C4-2B (cell line): ENCODE measurements around the gene OSBP.

Experiments
- H3K27ac ChIP-seq: fragments of 450-650 bp; 2 replicates; pipeline ENCODE4 v1.5.1; 2017
- CTCF ChIP-seq: fragments of 450-650 bp; conservative IDR thresholded peaks from 2 replicates; pipeline ENCODE4 v1.5.1; 2017; ENCODE audit warnings: mild to moderate bottlenecking
- ZFX ChIP-seq: fragments of 450-650 bp; IDR thresholded peaks from 2 replicates; pipeline ENCODE4 v1.6.1; 2017

OSBP gene

GRCh38 chr11:59602432-59602831 lies 13.1 kb downstream of the OSBP start:
- TF ChIP-seq CTCF: no peak
- no peak for TF ChIP-seq ZFX

GRCh38 chr11:59601788-59602187 lies 13.8 kb downstream of the OSBP start:
- no peak overlapping the region for H3K27ac ChIP-seq
- TF ChIP-seq CTCF (no peak), ZFX (no peak)

More at GRCh38 chr11:59602432-59602831, 13.1 kb downstream of the OSBP start:
- H3K27ac ChIP-seq: no peak overlapping the region

DNA sequence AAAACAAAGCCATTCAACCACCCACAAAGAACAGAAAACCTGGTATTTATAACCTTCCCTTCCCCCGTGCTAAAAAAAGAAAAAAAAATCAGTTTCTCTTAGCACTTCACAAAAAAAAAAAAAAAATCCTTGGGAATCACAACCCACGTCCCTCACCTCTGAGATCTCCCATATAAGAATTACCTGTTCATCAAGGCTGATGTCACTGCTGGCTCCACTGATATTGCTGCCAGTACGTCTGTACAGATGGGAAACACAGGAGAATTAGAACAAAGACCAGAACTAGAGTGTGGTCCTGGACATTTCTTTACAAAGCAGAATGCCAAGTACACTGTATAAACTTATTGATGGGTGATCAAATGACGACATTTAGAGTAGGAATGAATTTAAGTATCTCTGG lies 14.9 kb downstream of the OSBP start:
- H3K27ac ChIP-seq: no peak overlapping the region
- TF ChIP-seq CTCF: no peak
- TF ChIP-seq ZFX: no peak

- TF ChIP-seq CTCF: no peak
- TF ChIP-seq ZFX: no peak
- no peak overlapping the region for H3K27ac ChIP-seq
Measured at GRCh38 chr11:59600234-59600633, 15.3 kb downstream of the OSBP start.

- TF ChIP-seq ZFX: no peak
- no peak for TF ChIP-seq CTCF
- no peak overlapping the region for H3K27ac ChIP-seq
Measured at GRCh38 chr11:59598961-59599360, 16.6 kb downstream of the OSBP start.

- no peak for TF ChIP-seq CTCF
- TF ChIP-seq ZFX: no peak
- no peak overlapping the region for H3K27ac ChIP-seq
Measured at GRCh38 chr11:59584294-59584693, 31.3 kb downstream of the OSBP start.

DNA sequence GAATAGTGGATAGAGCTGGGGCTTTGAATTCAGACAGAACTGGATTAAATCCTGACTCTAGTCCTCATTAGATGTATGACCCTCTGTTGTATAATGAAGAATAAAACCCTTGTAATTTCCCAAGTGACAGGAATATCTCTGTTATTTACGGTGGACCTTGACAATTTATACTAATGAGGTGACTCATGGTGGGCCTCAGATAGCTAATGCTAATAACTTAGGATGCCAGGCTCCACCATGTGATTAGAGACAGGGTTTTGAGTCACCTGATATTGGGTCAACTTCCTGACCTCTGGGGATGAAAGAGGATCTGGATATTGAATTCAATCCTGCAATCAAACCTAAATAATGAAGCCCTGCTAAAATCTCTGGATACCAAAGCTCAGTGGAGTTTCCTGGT lies 33.6 kb downstream of the OSBP start:
- H3K27ac ChIP-seq: no peak overlapping the region
- TF ChIP-seq CTCF (no peak), ZFX (no peak)
